HCT116 (cell line): ENCODE data around the gene CIC. TPM values are rescaled to one million over a fixed set of nuclear protein-coding genes. Genes with fewer than 3 reads are reported as not detected.
A peak's percentile ranks its signal among the peaks of the same experiment; 100 is the strongest.

Experiments
- ATAC-seq: fragments of 200-7000 bp; cut with Tn5 transposase; 2 replicates; pipeline ENCODE4 v1.9.1; 2020; ENCODE audit warnings: mild to moderate bottlenecking, moderate library complexity
- BruUV-seq: library from RNA; stranded (reverse); fragments of 400-500 nt; replicated peaks from 2 replicates; lab custom pipeline; 2021; lab: Mats Ljungman, UMichigan
- CTCF ChIA-PET: fragments of 300-600 bp; sonication (Branson Sonifier 250); formaldehyde crosslinking; loops from one replicate; lab custom pipeline; 2021; ENCODE audit warnings: antibody characterized with exemption; lab: Charles Lee
- POLR2A ChIA-PET: fragments of 300-600, 350-600 bp; sonication (Branson Sonifier 250); formaldehyde crosslinking; loops from one replicate; lab custom pipeline; 2021; ENCODE audit warnings: antibody characterized with exemption; lab: Charles Lee
- RAD21 ChIA-PET, 2 experiments: fragments of 300-600 bp; sonication (Branson Sonifier 250); formaldehyde crosslinking; loops; one replicate each; lab custom pipeline; 2023; ENCODE audit warnings: low total read pairs in 2 of 2; ENCODE audit not compliant: uncharacterized antibody in 2 of 2, unreplicated experiment in 2 of 2, low non-redundant PET in 1 of 2; lab: Charles Lee
- DNase-seq: peaks from one replicate; pipeline ENCODE4 v3.0.0-alpha.2; 2010; ENCODE audit warnings: low read depth, low spot score
- H2AFZ ChIP-seq: fragments of 200-600 bp; shearing (Covaris generic), sonication (generic); 2 replicates; pipeline ENCODE4 v1.6.1; 2017; ENCODE audit warnings: low read depth, mixed run types, mixed read lengths, antibody characterized with exemption, low read length; ENCODE audit not compliant: poor library complexity, severe bottlenecking
- H3K27ac ChIP-seq: 2 replicates; pipeline ENCODE4 v1.5.1; 2012; ENCODE audit warnings: low read depth, low read length
- H3K27me3 ChIP-seq: fragments of 200-600 bp; sonication (generic); 2 replicates; pipeline ENCODE4 v1.6.1; 2016; ENCODE audit warnings: mixed run types, low read length, mixed read lengths; ENCODE audit not compliant: insufficient read depth
- H3K36me3 ChIP-seq, 2 experiments: fragments of 200-500 bp in 1 of 2; fragments of 200-600 bp in 1 of 2; sonication (Bioruptor generic) in 1 of 2; sonication (generic) in 1 of 2; 2 replicates each; pipeline versions ENCODE4 v1.5.1 to v1.6.1; 2014 to 2016; ENCODE audit warnings: low read length in 2 of 2, inconsistent platforms in 1 of 2, mixed read lengths in 1 of 2, mixed run types in 1 of 2; ENCODE audit not compliant: insufficient read depth in 2 of 2, control insufficient read depth in 1 of 2
- H3K4me1 ChIP-seq, 2 experiments: fragments of 200-600 bp in 1 of 2; sonication (generic) in 1 of 2; 2 replicates each; pipeline versions ENCODE4 v1.5.1 to v1.6.1; 2012 to 2017; ENCODE audit warnings: low read length in 2 of 2, inconsistent platforms in 1 of 2, mild to moderate bottlenecking in 1 of 2, mixed read lengths in 1 of 2, mixed run types in 1 of 2, moderate library complexity in 1 of 2; ENCODE audit not compliant: insufficient read depth in 2 of 2, control insufficient read depth in 1 of 2
- H3K4me2 ChIP-seq: fragments of 200-600 bp; sonication (generic); 2 replicates; pipeline ENCODE4 v1.6.1; 2017; ENCODE audit warnings: mixed run types, low read length, mixed read lengths
- H3K4me3 ChIP-seq, 2 experiments: fragments of 200-600 bp in 1 of 2; sonication (generic) in 1 of 2; replicated peaks in 1 of 2; 2 replicates each; pipeline ENCODE4 v1.5.1; 2011 to 2016; ENCODE audit warnings: low read length in 2 of 2, control low read depth in 1 of 2, low read depth in 1 of 2, mild to moderate bottlenecking in 1 of 2, mixed read lengths in 1 of 2, mixed run types in 1 of 2
- H3K79me2 ChIP-seq: fragments of 200-600 bp; sonication (generic); 2 replicates; pipeline ENCODE4 v1.6.1; 2017; ENCODE audit warnings: mild to moderate bottlenecking, mixed run types, low read length, moderate library complexity, mixed read lengths; ENCODE audit not compliant: insufficient read depth
- H3K9ac ChIP-seq: fragments of 200-600 bp; sonication (generic); 2 replicates; pipeline ENCODE4 v1.6.1; 2016; ENCODE audit warnings: low read length, mixed read lengths
- H3K9me2 ChIP-seq: fragments of 200-600 bp; sonication (generic), shearing (Covaris generic); 2 replicates; pipeline ENCODE4 v1.6.1; 2017; ENCODE audit warnings: mixed run types, mild to moderate bottlenecking, moderate library complexity; ENCODE audit not compliant: insufficient read depth
- H3K9me3 ChIP-seq, 2 experiments: fragments of 200-500 bp in 1 of 2; fragments of 200-600 bp in 1 of 2; sonication (Bioruptor generic) in 1 of 2; sonication (generic) in 1 of 2; 2 replicates each; pipeline ENCODE4 v1.6.1; 2014 to 2017; ENCODE audit warnings: low read length in 2 of 2, mixed read lengths in 2 of 2, inconsistent platforms in 1 of 2, low read depth in 1 of 2, mild to moderate bottlenecking in 1 of 2, mixed run types in 1 of 2, moderate library complexity in 1 of 2; ENCODE audit not compliant: control insufficient read depth in 1 of 2, insufficient read depth in 1 of 2
- H4K20me1 ChIP-seq: fragments of 200-600 bp; sonication (generic), shearing (Covaris generic); 2 replicates; pipeline ENCODE4 v1.6.1; 2017; ENCODE audit warnings: mixed run types, mild to moderate bottlenecking, moderate library complexity; ENCODE audit not compliant: insufficient read depth
- CBX3 ChIP-seq: IDR thresholded peaks from 2 replicates; pipeline ENCODE4 v1.6.1; 2012; ENCODE audit warnings: low read depth
- CEBPB ChIP-seq: IDR thresholded peaks from 2 replicates; pipeline ENCODE4 v1.6.1; 2012; ENCODE audit warnings: low read depth
- EGR1 ChIP-seq: IDR thresholded peaks from 2 replicates; pipeline ENCODE4 v1.6.1; 2012; ENCODE audit warnings: low read depth
- EZH2 ChIP-seq: fragments of 200-600 bp; sonication (generic); IDR thresholded peaks from 2 replicates; pipeline ENCODE4 v1.6.1; 2017; ENCODE audit warnings: antibody characterized with exemption, mixed run types
- EZH2phosphoT487 ChIP-seq: fragments of 200-600 bp; IDR thresholded peaks from 2 replicates; pipeline ENCODE4 v1.6.1; 2018; ENCODE audit warnings: antibody characterized with exemption, borderline replicate concordance
- FOSL1 ChIP-seq: IDR thresholded peaks from 2 replicates; pipeline ENCODE4 v1.6.1; 2012; ENCODE audit warnings: low read depth
- JUND ChIP-seq: IDR thresholded peaks from 2 replicates; pipeline ENCODE4 v1.6.1; 2012
- RAD21 ChIP-seq: IDR thresholded peaks from 2 replicates; pipeline ENCODE4 v1.6.1; 2012; ENCODE audit warnings: low read depth, mild to moderate bottlenecking
- SIN3A ChIP-seq: IDR thresholded peaks from 2 replicates; pipeline ENCODE4 v1.6.1; 2012; ENCODE audit warnings: low read depth
- SP1 ChIP-seq: IDR thresholded peaks from 2 replicates; pipeline ENCODE4 v1.6.1; 2012; ENCODE audit warnings: low read depth
- TCF7L2 ChIP-seq: IDR thresholded peaks from 2 replicates; pipeline ENCODE4 v1.7.0; 2011; ENCODE audit warnings: borderline replicate concordance, inconsistent platforms; ENCODE audit not compliant: insufficient read depth, insufficient read length; ENCODE audit errors: extremely low read depth
- ZFX ChIP-seq: fragments of 450-650 bp; IDR thresholded peaks from 2 replicates; pipeline ENCODE4 v1.6.1; 2017
- intact Hi-C: fragments of 100-400 bp; cut with micrococcal nuclease; formaldehyde crosslinking; loops from 2 replicates; pipeline ENCODE4 v1.10.0; 2022
- total RNA-seq: library from RNA; stranded (reverse); gene quantifications from one replicate; pipeline ENCODE4 v1.2.1, GENCODE V29; 2021; ENCODE audit not compliant: unreplicated experiment
- TF ChIP-seq, protein P1 (sequence below): IDR thresholded peaks from 2 replicates; pipeline ENCODE4 v1.6.1; 2012

CIC gene
- total RNA-seq, 1 experiment from 2014 or later, result 52.0 TPM

DNA sequence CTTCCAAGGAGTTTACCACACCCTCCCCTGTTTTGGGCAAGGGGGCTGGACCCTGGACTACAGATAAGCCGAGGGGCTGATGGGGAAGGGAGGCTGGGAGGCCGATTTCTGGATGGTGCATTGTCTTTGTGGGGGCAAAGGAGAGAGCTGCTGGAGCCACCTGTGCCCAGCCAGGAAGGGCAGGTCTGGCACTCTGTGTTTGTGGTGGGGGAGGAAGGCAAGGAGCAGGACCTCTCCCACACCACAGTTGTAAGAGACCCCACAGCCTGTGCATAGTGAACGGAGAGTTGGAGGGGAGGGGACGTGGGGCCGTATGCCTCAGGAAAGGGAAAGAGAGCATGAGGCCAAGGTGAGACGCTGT is 16.9 kb downstream of the CIC start:
- Histone ChIP-seq H3K79me2 (peaks cover 18% of the 10 kb centered on the region; the same call in 1 of the 2 replicates), H3K27ac (peak overlapping the region; percentile 24; the same call in 1 of the 2 replicates), H4K20me1 (no peaks in the 10 kb centered on the region), H3K9ac (peak overlapping the region; percentile 11; the same call in 1 of the 2 replicates), H3K4me3 (no peak overlapping the region), H3K36me3 (peaks cover 9 to 21% of the 10 kb centered on the region in 2 experiments), H2AFZ (no peak overlapping the region), H3K4me2 (peak overlapping the region; percentile 94; the same call in 1 of the 2 replicates), H3K27me3 (no peaks in the 10 kb centered on the region), H3K9me2 (no peaks in the 10 kb centered on the region), H3K9me3 (no peaks in the 10 kb centered on the region), H3K4me1 (peaks cover 29 to 53% of the 10 kb centered on the region in 2 experiments)
- RAD21 ChIA-PET, result no interaction called here
- BruUV-seq, result no TSS peak
- CTCF ChIA-PET, result no interaction called here
- ATAC-seq, result no peak
- DNase-seq, result no peak
- TF ChIP-seq TCF7L2 (no peak), CBX3 (no peak), SP1 (no peak), CEBPB (no peak), FOSL1 (no peak), JUND (no peak), SIN3A (no peak), EZH2phosphoT487 (no peak), EZH2 (no peak), RAD21 (no peak), EGR1 (no peak), ZFX (no peak)
- TF ChIP-seq, protein P1, sequence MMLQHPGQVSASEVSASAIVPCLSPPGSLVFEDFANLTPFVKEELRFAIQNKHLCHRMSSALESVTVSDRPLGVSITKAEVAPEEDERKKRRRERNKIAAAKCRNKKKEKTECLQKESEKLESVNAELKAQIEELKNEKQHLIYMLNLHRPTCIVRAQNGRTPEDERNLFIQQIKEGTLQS, result no peak
- intact Hi-C loops, result no loop called here
- POLR2A ChIA-PET, result no interaction called here
